Activated CD4-positive, alpha-beta T cell treated with anti-CD3 and anti-CD28 coated beads, Interleukin-2, Interleukin-4, amounts not matched to agents 100 ng/mL and 50 ng/mL, durations not matched to agents 16 hours and 8 hours (primary cell): Measurements from ENCODE around the gene LHB.

ENCODE experiments used
- DNase-seq: peaks from one replicate; pipeline ENCODE4 v3.0.0-alpha.2; 2020; ENCODE audit warnings: low spot score

The LHB gene

DNA sequence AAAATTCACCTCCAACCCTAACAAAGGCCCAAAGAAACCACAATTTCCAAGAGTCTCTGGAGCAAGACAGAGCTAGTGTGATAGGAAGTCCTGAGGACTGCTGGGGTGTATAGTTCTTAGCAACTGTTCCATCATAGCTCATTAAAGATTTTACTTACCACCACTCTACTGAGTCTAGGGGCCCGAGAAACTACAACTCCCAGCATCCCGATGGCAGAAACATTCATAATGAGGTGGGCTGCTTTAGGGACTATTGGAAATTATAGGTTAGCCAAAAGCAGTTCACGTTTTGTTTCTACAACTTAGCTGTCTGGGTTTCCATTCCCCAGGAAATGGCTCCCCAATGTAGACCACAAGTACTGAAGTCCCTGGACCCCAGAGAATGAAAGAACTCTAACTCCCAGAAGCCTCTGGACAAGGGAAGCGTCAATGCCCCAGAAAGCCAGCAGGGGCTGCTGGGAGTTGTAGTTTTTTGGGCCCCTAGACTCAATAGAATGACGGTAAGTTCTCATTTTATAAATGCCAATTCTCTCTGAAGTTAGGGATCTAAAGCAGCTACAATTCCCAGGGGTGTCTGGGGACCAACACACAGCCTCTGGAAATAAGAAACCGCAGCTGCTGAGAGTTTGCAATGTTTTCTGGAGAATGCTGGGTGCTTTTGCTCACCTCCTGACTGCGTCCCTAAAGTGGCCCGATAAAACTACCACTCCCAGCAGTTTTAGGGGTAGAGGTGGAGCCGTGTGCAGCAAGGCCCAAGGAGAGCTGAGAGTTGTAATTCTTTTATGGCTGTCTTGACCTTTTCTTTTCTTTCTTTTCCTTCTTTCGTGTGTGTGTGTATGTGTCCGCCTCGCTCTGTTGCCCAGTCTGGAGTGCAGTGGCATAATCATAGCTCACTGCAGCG lies 40.7 kb downstream of the LHB start:
- DNase-seq: peak; percentile 37

DNA sequence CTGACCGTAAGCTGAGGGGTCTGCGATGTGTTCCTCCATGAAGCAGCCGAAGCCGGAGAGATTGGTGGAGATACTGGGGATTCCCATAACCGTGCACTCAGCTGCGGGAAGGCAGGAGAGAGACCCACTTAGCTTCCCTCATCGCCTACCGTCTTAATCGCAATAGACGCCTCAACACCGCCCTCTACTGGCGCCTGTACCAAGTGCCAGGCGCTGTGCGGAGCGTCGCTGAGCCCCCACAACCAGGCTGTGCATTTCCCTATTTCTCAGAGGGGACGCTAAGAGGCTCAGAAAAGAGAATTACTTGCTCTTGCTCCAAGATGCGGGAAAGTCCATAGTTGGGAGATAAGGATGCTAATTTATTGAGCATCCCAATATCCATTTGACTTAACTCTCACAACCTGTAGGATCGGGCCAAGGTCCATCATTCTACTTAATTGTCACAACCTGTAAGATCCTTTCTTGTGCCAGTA lies 45.9 kb downstream of the LHB start:
- DNase-seq: peak; percentile 82

DNA sequence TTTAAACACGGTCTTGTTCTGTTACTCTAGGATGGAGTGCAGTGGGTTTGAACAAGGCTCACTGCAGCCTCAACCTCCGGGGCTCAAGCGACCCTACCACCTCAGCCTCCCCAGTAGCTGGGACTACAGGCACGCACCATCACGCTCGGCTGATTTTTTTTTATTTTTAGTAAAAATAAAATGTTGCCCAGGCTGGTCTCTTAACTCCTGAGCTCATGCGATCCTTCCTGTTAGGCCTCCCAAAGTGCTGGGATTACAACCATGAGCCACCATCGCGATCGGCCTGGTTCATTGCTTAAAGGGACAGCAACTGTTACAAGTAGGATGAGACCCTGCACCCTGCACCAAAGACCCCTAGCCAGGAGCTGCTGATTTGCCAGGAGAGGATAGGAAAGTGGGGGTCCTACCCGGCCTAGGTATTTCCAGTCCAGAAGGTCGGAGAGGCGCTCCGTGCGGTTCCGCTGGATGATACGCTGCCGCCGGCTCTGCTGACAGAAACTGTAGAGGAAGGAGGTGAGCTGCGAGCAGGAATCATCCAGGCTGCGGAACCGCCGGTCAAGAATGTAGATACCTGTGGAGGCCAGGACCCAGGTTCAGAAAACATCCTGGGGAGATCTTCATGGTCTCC lies 46.6 kb downstream of the LHB start:
- no peak for DNase-seq

DNA sequence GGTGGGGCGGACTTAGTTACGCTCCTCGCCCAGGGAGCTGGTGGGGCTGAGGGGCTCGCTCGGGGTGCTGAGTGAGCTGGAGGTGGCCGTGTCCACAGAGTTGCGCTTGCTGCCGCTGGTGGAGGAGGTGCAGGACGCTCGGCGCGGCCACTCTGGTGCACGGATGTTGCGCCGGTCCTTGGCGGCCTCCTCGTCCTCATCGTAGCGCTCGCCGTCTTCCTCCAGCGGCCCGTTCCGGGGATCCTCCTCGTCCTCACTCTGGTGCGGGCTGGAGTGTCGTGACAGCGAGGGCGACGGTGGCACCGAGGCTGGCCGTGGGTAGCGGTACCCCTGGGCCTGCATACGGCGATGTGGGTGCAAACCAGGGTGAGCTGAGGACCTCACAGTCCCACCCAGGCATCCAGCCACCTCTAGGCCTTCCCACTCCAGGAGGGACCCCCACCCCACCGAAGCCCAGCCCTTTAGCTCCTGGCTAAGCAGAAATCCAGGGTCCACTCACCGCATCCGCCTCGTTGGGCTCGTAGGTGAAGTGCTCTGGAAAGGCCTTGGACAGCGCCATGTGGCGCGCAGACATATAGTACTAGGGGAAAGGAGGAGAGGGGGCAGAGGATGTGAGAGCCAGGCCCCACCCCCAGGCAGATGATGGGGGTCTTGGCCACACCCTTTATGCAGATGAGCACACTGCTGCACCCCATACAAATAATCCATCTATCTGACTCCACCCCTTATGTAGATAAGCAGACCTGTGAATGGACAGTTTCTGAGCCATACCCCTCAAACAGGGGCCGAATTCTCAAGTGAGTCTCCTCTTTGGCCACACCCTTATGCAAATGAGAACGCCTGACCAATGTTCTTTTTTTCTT lies 47.4 kb downstream of the LHB start:
- DNase-seq: no peak

DNA sequence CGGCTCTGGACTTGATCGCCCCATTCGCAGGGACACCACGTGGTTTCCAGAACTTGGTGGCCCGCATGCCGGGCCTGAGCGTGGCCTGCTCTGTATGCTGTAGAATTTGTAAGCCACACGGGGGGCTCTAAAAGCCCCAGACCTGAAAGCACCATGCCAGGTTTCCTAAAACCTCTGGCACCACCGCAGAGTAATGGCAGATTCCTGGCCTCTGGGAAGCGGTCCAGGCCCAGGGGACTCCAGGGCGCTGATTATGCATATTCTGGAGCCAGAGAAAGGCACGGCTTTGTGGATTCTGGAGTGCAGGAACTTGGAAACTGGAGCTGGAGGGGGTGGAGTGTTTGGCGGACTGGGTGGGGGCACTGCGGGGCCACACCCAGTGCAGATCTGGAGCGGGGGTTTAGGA lies 48.1 kb downstream of the LHB start:
- no peak for DNase-seq

DNA sequence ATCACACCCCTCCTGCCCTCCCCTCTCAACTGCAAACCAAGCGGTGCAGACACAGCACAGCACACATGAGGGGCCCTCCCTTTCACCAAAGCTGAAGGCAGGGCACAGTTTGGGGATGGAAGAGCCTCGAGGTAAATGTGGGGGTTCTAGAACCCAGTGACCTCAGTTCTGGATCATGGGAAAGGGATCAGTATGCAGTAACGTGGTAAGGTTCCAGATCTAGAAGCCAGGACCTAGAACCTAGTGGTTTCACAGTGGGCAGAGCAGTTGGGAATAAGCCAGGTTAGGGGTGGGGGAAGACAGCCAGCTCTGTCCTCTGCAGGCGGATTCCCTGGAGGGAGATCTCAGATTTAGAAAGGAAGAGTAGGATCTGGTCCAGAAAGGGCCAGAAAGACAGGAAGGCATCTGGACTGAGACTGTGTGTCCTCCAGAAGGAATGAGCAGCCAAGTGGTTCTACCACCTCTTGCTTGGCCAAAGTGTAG lies 48.7 kb downstream of the LHB start:
- DNase-seq: no peak

DNA sequence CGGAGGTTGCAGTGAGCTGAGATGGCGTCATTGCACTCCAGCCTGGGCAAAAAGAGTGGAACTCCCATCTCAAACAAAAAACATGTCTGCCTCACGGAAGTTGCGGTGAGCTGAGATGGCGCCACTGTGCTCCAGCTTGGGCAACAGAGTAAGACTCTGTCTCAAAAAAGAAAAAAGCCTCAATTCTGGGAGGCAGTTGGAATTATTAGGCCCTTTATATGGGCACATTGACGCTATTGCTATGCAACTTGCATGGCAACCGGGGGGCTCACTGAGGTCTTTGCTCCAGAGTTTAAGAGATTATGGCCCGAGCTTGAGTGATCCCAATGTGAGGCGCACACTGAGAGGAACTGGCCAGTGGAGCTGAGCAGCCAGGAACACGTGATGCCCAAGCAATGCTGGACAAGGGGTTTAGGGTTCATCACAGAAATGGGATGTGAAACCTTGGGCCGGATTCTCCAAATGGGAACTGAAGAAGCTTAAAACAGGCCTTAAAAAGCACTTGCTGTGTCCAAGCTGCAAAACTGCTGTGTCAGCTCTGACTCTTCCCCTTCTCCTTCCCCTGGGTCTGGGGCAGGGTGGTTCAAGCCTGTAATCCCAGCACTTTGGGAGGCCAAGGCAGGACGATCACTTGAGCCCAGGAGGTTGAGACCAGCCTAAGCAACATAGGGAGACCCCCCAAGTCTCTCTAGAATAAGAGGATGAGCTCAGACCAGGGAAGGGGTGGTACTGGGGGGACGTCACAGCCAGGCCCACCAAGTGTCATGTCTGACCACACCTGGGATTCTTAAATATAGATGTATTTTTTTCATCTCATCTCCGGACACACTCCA lies 49.3 kb downstream of the LHB start:
- peak; percentile 22 for DNase-seq

DNA sequence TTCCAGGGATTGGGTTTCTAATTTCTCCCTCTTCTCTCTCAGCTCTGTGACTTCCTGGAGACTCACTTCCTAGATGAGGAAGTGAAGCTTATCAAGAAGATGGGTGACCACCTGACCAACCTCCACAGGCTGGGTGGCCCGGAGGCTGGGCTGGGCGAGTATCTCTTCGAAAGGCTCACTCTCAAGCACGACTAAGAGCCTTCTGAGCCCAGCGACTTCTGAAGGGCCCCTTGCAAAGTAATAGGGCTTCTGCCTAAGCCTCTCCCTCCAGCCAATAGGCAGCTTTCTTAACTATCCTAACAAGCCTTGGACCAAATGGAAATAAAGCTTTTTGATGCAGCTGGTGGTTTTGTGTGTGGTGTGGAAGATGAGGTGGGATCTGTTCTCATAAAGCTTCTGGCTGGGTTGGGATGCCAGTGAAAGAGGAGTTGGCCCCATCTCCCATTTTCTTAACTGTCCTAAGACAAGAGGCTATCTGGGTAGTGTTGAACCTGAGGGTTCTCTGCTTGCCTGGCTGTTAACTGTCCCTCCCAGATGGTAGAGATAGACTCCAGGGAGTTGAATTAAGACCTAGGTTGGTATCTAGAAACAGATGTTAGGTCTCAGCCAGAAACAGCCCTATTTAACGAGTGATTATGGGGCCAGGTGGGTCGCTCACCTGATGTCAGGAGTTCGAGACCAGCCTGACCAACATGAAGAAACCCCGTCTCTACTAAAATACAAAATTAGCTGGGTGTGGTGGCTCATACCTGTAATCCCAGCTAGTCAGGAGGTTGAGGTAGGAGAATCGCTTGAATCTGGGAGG lies 50.1 kb downstream of the LHB start:
- DNase-seq: no peak
